ENCODE data around the gene CXCL6. TPM values are rescaled to one million over a fixed set of nuclear protein-coding genes. Genes with fewer than 3 reads are reported as not detected.

Gene CXCL6
- total RNA-seq, 1 donor from 2014 or later: 0.50 TPM

GRCh38 chr4:73828956-73829355 is 7.5 kb upstream of the CXCL6 start:
- H3K4me1 ChIP-seq: no peaks in the 10 kb centered on the region
- ATAC-seq: no peak
- no peaks in the 10 kb centered on the region for H3K27me3 ChIP-seq (ENCODE audit: low read depth)
- no peaks in the 10 kb centered on the region for H3K36me3 ChIP-seq
- peaks cover 3% of the 10 kb centered on the region for H3K9me3 ChIP-seq
- no peak for TF ChIP-seq CTCF (IDR thresholded peaks at IDR 0.05)
- intact Hi-C loops (cut with DNase I): no loop called here
- no peak for DNase-seq
- no peak overlapping the region for H3K4me3 ChIP-seq
- H3K27ac ChIP-seq: no peak overlapping the region

DNA sequence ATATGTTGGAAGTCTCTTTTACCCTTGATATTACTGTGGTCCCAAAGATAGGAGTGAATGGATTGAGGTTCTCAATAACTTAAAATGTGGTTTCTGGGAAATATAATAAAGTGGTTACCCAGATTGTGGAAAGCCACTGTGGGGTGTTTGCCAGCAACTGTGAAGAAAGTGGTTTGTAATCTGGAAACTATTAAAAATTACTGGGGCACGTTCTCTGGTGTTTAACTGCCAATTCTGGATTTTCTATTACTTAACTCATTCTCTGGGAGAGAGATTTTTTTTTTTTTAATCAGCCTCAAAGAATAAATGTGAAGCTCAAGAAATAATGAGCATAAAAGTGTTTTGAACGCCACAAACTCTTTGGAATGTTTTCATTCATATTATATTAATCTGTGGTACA is 4.9 kb upstream of the CXCL6 start:
- no peaks in the 10 kb centered on the region for H3K4me1 ChIP-seq
- no peak for ATAC-seq
- intact Hi-C loops (cut with DNase I): no loop called here
- no peak overlapping the region for H3K4me3 ChIP-seq
- TF ChIP-seq CTCF (IDR thresholded peaks at IDR 0.05): no peak
- peaks cover 3% of the 10 kb centered on the region for H3K9me3 ChIP-seq
- H3K36me3 ChIP-seq: no peaks in the 10 kb centered on the region
- no peaks in the 10 kb centered on the region for H3K27me3 ChIP-seq (ENCODE audit: low read depth)
- DNase-seq: no peak
- no peak overlapping the region for H3K27ac ChIP-seq

DNA sequence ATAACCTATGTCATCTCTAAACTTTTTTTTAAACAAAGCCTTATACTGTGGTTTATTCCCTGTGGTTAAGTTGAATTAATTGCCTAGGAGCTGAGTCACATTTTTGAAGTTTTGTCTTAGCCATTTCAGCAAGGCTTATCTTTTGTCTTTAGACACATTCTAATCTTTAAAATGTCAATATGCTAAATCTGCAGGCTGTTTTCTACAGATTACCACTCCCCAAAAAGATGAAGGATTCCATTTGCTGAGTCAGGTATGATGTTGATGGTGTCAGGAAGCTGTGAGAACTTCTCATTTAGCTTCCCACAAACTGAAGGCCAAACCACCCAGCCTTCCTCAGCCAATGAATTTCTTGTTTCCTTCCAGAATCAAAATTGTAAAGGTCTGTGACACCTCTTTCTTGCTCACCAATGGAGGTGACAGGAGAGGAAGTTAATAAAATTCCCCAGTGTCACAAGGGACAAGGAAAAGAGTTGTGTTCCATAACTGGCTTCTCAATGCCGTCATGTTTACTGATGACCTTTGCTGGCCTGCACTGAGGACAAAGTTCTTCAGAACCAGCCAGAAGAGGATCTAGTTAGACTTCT is 3.7 kb upstream of the CXCL6 start:
- no peaks in the 10 kb centered on the region for H3K27me3 ChIP-seq (ENCODE audit: low read depth)
- no peak for ATAC-seq
- H3K9me3 ChIP-seq: peaks cover under 1% of the 10 kb centered on the region
- H3K4me1 ChIP-seq: no peaks in the 10 kb centered on the region
- intact Hi-C loops (cut with DNase I): no loop called here
- no peak for TF ChIP-seq CTCF (IDR thresholded peaks at IDR 0.05)
- H3K4me3 ChIP-seq: no peak overlapping the region
- no peaks in the 10 kb centered on the region for H3K36me3 ChIP-seq
- no peak for DNase-seq
- H3K27ac ChIP-seq: no peak overlapping the region

GRCh38 chr4:73839071-73839470 is 2.6 kb downstream of the CXCL6 start:
- no peaks in the 10 kb centered on the region for H3K9me3 ChIP-seq
- DNase-seq (no peak), ATAC-seq (no peak)
- no peaks in the 10 kb centered on the region for H3K4me1 ChIP-seq
- H3K36me3 ChIP-seq: no peaks in the 10 kb centered on the region
- no peak overlapping the region for H3K27ac ChIP-seq
- H3K27me3 ChIP-seq (ENCODE audit: low read depth): no peaks in the 10 kb centered on the region
- no peak overlapping the region for H3K4me3 ChIP-seq
- TF ChIP-seq CTCF (IDR thresholded peaks at IDR 0.05): no peak
- intact Hi-C loops (cut with DNase I): no loop called here

DNA sequence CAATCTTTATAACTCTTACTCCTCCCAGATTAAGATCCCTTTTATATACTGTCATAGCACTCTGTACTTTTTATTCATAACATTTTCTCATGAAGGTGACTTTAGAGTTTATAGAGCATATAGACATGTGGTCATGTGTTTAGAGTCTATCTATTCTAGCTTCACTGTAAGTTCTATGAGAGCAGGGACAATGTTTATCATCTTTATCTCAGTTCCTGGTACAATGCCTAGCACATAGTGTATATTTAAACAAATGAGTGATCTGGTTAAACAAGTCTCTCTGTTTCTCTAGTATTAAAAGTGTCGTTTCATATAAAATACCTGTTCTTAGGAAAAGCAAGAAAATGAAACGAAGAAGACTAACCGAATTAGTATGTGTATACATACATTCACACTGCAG is 3.2 kb downstream of the CXCL6 start:
- DNase-seq: no peak
- H3K36me3 ChIP-seq: no peaks in the 10 kb centered on the region
- no peaks in the 10 kb centered on the region for H3K4me1 ChIP-seq
- no peaks in the 10 kb centered on the region for H3K9me3 ChIP-seq
- no peak for ATAC-seq
- no peak for TF ChIP-seq CTCF (IDR thresholded peaks at IDR 0.05)
- H3K27me3 ChIP-seq (ENCODE audit: low read depth): no peaks in the 10 kb centered on the region
- H3K27ac ChIP-seq: no peak overlapping the region
- intact Hi-C loops (cut with DNase I): no loop called here
- H3K4me3 ChIP-seq: no peak overlapping the region

Measured in lower lobe of right lung (tissue), 2 donors.